ENCODE measurements around the gene PTGFR.

PTGFR gene

DNA sequence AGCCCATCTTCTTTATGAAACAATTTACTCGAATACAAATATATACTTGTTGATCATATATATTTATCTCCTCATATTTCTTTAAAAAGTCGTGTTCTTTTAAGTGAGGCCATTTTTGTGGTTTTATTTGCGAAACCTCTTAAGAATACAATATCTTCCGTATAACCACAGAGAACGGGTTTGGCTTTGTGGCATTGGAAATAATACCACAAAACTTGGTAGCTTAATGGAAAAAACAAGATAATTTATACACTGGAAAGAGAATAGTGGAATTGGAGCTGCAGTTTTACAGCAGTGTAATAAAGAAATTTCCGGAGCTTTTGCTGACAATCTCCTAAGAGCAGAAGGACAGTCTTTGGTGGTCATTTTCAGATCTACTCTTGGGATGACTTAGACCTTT is 29.4 kb downstream of the PTGFR start:
- in situ Hi-C loops (cut with MboI; ENCODE audit: low sequenced_read_pairs): no loop called here

DNA sequence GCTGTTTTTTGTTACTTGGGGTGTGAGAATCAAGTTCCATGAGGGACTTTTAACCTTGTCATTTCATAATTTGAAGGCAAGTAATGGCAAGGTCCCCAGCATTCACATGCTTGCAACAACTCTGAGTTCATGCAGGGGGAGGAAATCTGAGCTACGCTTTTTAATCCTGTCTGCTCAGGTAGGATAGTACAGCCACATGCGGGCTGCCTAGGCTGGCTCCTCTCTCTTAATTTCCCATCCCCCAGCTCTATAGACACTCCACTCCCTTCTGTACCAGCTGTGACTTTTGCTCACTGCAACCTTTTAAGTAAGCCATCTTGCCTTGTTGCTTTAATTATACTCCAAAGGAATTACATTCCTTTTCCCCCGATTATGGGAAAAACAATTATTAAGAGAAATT is 30.1 kb downstream of the PTGFR start:
- in situ Hi-C loops (cut with MboI; ENCODE audit: low sequenced_read_pairs): no loop called here

DNA sequence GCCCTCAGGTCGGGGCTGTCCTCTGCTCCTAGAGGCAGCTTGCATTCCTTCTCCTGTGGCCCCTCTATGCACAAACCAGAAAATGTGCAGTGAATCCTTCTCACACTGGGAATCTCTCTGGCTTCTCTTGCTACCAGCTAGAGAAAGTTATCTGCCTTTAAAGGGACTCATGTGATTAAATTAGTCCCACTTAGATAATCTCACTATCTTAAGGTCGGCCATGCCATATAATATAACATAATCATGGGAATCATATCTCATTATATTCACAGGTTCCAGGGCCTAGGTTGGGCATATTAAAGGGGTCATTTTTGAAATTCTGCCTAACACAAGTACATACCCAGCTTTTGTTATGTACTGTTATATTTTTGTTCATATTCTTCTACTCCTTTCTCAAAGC is 31.4 kb downstream of the PTGFR start:
- in situ Hi-C loops (cut with MboI; ENCODE audit: low sequenced_read_pairs): no loop called here

DNA sequence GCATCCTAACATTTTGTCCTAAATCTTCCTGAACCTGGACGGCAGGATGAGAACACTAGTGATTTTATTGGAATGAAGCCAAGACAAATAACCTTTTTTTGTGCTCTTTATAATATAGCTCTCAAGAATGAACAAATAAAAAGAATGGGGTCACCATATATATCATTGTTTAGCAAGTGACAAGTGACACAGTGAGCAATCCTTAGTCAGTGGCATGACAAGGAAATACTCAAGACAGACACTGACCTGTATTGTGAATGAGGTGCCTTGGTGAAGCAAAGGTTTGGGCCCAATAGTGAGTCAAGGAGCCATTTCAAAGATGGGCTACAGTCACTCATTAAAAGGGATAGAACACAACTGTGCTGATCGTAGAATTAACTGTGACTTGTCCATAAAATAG is 35.7 kb downstream of the PTGFR start:
- in situ Hi-C loops (cut with MboI; ENCODE audit: low sequenced_read_pairs): no loop called here

DNA sequence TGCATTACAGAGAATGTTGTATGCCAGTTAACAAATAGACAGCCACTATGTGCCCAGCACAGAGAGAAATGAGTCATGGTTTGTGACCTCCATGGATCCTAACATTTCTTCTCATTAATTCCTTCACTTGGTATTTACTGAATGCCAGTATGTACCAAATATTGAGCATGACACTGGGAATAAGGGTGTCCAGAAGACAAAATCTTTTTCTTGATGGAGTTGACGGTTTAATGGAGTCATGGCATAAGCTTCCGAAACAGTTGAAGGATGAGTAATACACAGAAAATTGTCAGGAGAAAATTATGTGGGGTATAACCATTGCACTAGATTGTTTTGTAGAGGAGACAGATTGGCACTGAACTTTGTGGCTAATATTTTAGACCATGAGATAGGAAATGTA is 36.9 kb downstream of the PTGFR start:
- in situ Hi-C loops (cut with MboI; ENCODE audit: low sequenced_read_pairs): no loop called here

DNA sequence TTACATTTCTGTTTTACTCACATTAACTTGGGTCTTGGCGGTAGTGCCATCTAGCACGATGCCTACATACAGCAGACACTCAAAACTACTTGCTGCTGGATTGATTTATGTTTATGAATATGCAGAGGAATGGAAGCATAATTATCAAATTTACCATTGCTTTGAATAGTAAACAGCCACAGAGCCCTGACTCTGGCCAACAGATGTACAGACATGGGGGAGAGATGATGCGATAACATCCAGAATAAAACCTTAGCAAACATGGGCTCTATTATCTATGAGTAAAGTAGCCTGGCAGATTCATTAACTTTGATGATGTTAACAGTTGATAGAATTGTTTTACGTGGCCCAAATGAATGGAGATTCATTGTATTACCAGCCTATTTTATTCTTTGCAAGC is 42.8 kb downstream of the PTGFR start:
- in situ Hi-C loops (cut with MboI; ENCODE audit: low sequenced_read_pairs): no loop called here

DNA sequence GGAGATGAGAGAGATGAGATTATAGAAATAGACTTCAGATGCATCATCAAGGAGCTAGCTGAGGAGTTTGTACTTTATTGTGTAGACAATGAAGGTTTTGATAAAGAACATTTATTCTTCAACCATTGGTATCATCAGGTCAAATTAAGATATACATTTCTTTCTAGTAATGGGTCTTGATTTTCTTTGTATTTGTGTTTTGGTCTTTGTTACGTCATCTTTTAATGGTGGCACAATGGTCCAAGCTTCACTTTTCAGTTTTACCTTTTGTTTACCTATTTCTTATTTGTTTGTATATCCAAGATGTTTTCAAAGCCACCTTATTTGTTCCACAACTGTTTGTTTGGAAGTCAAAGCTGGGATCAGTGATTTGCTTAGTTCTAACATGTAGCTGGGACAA is 44.5 kb downstream of the PTGFR start:
- in situ Hi-C loops (cut with MboI; ENCODE audit: low sequenced_read_pairs): no loop called here

DNA sequence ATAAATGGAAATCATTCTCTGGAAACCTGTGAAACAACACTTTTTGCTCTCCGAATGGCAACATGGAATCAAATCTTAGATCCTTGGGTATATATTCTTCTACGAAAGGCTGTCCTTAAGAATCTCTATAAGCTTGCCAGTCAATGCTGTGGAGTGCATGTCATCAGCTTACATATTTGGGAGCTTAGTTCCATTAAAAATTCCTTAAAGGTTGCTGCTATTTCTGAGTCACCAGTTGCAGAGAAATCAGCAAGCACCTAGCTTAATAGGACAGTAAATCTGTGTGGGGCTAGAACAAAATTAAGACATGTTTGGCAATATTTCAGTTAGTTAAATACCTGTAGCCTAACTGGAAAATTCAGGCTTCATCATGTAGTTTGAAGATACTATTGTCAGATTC is 45.7 kb downstream of the PTGFR start:
- in situ Hi-C loops (cut with MboI; ENCODE audit: low sequenced_read_pairs): no loop called here

DNA sequence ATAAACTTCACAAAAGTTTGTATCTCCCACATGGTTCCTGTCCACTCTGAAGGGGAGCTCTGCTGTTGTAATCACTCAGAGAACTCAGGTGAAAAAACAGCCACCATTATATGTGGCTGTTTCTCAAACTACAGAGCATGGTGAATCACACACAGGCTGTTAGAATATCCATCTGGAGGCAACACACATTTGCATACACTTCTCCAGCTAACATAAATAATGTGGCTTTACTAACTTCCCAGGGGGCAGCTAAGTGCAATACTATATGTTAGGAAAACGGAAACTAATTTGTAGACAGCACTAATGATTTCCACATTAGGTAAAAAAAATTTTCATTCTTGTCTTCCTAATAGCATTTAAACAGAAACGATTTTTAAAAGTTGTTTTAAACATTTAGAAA is 49.3 kb downstream of the PTGFR start:
- in situ Hi-C loops (cut with MboI; ENCODE audit: low sequenced_read_pairs): no loop called here

DNA sequence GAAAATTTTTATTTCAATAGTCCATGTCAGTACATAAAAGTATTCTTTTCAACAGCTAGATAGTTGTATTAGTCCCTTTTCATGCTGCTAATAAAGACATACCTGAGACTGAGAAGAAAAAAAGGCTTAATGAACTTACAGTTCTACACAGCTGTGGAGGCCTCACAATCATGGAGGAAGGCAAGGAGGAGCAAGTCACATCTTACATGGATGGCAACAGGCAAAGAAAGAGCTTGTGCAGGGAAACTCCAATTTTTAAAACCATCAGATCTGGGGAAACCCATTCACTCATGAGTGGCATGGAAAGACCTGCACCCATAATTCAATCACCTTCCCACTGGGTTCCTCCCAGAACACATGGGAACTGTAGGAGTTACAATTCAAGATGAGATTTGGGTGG is 50.7 kb downstream of the PTGFR start:
- in situ Hi-C loops (cut with MboI; ENCODE audit: low sequenced_read_pairs): no loop called here

DNA sequence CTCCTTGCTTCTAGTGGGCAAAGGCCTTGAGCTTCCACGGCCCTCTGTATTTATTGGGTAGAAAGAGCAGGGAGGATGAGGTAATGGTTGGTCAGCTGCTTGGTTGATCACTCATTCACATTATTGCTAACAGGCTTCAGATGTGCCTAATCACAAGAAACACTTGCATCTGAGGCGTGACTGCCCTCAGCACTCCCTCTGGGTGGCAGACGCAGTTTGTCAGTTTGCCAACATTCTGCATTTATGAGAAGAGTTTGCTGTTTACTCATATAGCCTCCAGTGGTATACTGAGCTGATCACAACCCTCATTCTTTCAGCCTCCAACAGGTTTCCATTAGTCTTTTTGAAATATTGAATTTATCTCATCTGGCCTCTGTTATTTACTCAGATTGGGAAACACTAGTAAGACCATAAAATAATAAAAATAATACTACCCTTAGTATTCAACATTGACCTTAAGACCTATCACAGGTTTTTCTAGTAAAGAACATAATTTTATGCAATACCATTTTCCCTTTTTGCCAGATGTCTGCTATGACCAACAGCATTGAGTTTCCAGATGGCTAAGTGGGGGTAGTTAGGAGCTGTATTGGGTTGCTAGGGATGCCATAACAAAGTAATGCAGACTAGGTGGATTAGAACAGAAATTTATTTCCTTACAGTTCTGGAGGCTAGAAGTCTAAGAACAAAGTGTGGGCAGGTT is 53.3 kb downstream of the PTGFR start:
- in situ Hi-C loops (cut with MboI; ENCODE audit: low sequenced_read_pairs): no loop called here

DNA sequence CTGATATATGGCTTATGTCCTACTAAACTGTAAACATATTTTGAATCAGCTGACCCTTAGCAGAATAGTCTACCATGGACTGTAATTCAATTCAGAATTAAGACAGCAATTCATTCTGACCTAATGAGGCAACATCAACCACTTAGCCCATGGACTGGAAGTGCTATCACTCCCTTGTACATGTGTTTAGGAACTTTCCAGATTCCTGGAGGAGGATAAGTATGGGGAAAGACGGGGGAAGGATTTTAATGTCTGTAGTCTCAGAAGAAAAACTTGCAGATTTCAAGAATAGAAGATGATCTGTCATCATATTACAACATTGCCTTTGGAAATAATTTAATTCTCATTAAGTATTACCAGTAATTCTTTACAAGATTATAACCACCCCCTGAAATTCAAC is 56.3 kb downstream of the PTGFR start:
- in situ Hi-C loops (cut with MboI; ENCODE audit: low sequenced_read_pairs): no loop called here

DNA sequence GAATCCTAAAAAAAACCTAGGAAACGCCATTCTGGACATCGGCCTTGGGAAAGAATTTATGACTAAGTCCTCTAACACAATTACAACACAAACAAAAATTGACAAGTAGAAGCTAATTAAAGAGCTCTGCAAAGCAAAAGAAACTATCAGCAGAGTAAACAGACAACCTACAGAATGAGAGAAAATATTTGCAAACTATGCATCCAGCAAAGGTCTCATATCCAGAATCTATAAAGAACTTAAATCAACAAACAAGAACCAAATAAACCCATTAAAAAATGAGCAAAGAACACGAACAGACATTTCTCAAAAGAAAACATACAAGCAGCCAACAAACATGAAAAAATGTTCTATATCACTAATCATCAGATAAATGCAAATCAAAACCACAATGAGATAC is 58.6 kb downstream of the PTGFR start:
- in situ Hi-C loops (cut with MboI; ENCODE audit: low sequenced_read_pairs): no loop called here

DNA sequence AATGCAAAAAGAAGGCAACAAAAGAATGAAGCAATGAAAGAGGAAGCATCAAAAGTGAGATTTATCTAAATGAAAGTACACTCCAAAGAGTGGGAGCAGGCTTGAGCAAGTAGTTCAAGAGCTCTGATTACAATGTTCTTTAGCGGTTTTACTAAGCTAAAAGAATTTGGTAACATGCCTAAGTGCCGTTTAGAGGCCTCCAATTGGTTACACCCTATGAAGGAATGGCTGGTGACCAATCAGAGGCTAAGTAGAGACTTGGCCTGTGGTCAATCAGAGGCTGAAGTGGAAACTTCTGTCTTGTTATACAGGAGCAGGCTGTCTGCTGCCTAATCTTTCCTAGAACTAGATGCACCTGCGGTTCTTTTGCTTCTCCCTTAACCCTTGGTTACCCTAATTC is 59.1 kb downstream of the PTGFR start:
- in situ Hi-C loops (cut with MboI; ENCODE audit: low sequenced_read_pairs): no loop called here

DNA sequence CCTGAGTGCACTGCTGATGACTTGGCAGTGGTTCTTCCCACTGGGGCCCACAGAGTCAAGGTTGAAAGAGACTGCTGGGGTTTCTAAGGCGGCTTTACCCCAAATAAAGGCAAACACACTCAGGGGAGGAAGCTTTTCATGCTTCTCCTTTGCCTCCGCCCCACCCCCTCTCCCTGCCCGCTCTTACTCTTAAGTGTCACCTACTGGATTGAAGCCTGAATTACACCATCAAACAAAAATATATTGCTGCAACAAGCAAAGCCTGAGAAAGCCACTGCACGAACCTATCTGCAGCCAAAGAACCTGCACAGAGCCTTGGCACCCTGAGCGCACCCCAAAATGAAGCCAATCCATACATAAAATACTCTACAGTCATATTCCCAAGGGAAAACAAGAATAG is 63.1 kb downstream of the PTGFR start:
- in situ Hi-C loops (cut with MboI; ENCODE audit: low sequenced_read_pairs): no loop called here

DNA sequence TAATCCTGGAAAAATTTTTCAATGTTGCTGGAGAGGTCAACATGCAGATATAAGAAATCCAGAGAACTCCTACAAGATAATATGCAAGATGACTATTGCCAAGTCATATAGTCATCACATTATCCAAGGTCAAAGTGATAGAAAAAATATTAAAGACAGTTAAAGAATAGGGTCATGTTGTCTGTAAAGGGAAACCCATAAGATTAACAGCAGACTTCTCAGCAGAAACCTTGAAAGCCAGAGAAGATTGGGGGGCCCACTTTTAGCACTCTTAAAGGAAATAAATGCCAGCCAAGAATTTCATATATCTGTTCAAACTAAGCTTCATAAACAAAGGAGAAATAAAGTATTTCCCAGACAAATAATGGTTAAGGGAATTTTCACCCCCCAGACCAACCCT is 64.1 kb downstream of the PTGFR start:
- in situ Hi-C loops (cut with MboI; ENCODE audit: low sequenced_read_pairs): no loop called here

DNA sequence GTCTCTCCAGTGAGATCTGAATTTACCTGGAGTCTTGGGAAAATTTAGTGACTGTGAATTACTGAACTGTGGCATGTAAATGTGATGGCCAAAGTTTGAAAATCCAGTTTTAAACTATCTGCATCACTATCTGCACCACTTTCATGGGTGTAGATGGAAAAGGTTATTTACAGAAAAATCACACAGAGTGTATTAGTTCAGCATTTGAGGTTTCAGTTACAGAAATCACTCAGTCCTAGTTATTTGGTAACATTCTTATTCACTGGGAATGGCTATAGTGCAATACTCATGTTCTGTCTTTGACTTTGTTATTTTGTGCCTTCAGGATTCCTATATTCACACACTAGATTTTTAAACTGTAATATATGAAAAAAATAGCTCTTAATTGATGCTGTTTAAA is 68.9 kb downstream of the PTGFR start:
- in situ Hi-C loops (cut with MboI; ENCODE audit: low sequenced_read_pairs): no loop called here

DNA sequence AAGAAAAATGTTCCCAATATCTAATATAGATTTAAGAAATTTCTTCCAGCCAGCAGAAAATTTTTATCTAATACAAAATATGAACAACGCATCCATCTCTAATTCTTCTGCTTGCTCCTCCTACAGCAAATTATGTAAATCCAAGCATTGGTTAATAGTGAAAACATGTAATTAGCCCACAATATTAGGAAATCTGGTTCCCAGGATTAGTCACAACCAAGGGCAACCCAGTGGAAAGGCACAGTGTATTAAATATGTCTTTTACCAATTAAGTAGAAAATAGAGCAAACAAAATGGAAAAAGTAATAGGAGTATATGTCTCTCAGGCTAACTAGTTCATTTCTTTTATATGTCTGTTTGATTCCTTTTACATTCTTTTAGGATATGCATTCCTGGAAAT is 70.0 kb downstream of the PTGFR start:
- in situ Hi-C loops (cut with MboI; ENCODE audit: low sequenced_read_pairs): no loop called here

DNA sequence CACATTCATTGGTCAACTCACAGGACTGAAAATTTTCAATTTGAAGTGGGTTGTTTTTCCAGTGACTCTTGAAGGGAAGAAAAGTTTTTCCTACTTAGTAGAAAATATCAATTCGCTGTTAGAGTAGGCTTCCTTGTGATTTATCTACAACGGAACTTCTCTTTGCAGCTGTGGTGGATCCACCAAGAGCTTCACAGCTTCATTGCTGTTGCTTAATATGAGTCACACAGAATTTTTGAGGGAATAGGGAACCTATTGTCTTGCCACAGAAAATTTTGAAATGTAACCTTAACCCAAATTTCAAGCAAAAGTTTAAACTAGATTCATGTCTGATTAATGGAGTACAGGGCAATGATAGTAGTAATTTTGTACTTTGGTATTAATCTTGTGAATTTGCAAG is 71.1 kb downstream of the PTGFR start:
- in situ Hi-C loops (cut with MboI; ENCODE audit: low sequenced_read_pairs): no loop called here

DNA sequence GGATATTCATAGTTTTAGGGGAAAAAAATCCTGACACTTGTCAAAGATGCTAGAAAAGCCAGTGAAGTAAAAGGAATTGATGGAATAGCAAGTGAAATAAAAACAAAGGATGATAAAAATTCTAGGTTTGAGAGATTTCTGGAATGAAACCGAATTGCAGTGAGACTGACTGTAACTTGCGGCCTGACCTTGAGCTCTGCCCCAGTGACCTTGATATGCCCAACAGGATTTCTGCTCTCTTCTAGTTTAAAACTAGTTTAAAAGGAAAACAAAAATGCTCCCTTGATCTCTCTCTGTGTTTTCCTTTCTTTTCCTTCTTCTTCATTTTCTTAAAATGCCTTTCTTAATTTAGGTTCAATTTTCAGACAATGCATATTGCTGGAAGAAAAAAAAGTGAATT is 74.6 kb downstream of the PTGFR start:
- in situ Hi-C loops (cut with MboI; ENCODE audit: low sequenced_read_pairs): no loop called here

DNA sequence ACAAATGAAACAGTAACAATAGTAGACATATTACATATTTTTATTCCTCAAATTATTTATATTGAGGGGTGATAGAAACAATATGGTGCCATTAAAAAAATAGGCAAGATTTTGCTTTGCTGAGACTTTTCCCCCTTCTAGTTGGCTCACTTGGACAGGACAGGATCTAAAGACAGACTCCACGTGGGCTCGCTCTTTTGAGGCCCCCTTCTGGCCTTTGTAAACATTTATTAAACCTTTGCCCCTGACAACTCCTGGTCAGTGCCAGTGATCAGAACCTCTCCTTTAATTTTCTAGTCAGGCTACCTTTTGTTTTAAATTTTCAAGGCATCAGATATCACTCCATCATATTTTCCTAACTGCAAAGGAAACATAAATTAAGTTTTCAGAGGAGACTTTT is 79.8 kb downstream of the PTGFR start:
- in situ Hi-C loops (cut with MboI; ENCODE audit: low sequenced_read_pairs): no loop called here

DNA sequence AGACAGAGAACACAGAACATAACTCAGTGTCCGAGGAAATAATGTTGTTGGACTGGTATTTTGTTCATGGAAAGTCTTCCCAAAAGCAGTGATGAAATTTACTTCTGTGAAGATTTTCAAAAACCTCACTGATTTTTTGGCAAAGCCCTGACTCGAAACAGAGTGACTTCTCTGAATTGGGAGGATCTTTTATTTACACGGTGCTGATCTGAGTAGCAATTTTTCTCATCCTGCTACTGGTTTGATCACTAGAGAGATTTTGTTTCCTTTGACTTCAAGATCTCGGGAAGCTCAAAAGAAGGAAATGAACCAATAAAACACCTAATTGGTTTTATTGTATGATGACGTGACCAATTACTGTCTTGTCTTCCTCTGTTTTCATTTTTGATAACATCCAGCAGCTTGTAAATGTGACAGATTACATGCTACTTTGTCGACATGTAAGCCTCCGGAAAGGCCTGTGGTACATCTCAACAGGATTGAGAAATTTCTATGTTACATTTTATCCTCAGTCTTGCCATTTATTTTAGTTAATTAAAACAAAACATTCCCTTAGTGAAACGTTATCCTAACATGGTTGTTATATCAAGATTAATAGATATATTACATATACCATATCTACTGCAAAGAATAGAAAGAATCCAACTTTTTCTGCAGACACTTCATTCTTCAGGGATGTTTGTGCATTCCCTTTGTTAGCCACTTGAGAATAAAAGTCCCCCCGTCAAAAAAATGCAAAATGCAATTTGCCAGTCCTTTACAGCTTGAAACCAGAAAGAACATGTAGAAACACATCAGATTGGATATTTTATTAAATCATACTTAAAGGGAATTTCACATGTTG is 86.7 kb downstream of the PTGFR start:
- in situ Hi-C loops (cut with MboI; ENCODE audit: low sequenced_read_pairs): no loop called here

DNA sequence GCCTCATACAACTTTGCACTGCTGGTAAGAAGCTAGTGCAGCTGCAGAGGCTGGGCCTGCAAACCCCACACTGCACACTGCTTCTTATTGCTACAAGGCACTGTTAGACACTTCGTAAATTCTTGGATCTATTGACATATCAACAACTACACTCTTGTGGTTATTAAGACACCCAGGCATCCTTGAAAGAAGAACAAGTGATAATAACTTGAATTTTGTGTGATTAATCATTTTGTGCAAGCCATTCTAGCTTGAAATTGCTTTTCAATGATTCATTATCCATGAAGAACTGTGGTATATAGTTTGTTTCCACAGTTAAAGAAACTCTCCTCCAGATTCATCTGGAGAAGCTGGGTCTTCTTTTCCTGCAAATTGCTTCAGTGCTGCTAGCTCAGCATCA is 95.8 kb downstream of the PTGFR start:
- in situ Hi-C loops (cut with MboI; ENCODE audit: low sequenced_read_pairs): no loop called here
